COR-L47 (cell line): ENCODE measurements around the gene COPG1.

Experiments
- DNase-seq: peaks from one replicate; lab custom pipeline; 2025; lab: John Stamatoyannopoulos, UW

The COPG1 gene

DNA sequence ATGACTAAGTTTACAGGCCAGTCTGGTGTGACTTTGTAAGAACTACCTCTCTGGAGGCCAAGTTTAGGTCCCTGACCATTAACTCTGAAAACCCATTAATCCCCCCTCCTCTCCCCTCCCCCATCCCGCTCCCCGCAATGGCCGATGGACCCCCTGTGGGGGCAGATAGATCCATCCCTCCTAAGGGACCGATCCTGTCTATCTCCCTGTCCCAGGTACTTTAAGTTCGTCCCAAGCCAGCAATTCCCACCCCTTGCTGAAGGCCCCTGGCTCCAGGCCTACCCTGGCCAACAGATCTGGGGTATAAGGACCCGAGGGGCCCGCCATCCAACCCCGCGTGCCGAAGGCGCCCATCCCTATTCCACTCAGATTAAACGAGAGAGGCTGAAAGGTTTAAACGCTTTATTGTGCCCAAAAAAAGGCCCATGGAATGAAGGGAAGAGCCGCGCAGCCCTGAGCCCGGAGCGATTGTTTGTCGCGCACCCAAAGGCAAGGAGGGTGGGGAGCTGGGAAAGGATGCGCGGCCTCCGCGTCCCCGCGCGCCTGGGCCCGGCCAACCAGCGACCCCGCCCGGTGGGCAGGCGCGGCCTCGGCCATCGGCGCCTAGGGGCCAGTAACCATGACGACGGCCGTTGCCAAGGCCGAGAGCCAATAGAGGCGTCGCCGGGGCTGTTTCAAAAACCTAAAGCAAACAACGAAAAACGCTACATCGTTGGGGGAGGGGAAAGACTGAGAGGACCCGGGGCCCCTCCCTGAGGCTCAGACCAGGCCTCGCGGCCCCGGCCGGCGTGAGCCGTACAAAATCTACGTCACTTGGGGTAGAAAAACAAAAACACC is 65.2 kb downstream of the COPG1 start:
- peak; percentile 100 for DNase-seq

- DNase-seq, result no peak
Measured at GRCh38 chr3:129315223-129315997, 66.0 kb downstream of the COPG1 start.

GRCh38 chr3:129315998-129316247 is 66.5 kb downstream of the COPG1 start:
- no peak for DNase-seq

DNA sequence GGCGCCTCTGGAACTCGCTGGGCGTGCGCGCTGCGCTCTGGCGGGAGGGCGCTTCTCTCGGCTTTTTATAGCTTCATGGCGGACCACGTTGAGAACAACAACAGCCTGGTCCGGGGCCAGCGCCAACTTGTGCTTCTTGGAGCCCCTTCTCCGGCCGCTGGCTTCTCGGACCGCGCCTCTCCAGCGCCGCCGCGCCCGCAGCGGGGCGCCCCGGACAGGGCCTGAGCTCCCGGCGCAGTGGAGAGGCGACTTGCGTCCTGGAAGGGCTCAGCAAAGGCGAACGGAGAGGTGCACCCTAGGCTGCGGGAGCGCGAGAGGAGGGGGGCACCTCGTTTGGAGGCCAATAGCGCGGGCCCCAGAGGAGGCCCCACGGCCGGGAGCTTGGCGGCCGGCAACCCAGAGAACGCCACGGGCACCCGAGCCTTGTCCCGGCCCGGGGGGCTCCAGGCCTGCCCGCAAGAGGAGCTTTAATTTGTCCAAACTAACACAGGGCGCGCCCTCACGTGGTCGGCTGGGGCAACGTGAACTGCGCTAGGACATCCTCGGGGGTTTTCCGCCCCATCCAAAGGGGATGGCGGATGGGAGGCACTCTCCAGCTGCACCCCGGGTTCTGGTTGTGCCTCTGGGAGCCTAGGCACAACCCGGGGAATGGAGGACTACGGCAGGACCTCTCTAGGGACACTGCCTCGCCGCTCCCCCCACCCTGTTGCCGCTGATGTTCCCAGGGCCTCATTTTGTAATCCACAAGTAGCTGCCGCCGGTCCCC is 67.0 kb downstream of the COPG1 start:
- DNase-seq, result peak; percentile 90

DNA sequence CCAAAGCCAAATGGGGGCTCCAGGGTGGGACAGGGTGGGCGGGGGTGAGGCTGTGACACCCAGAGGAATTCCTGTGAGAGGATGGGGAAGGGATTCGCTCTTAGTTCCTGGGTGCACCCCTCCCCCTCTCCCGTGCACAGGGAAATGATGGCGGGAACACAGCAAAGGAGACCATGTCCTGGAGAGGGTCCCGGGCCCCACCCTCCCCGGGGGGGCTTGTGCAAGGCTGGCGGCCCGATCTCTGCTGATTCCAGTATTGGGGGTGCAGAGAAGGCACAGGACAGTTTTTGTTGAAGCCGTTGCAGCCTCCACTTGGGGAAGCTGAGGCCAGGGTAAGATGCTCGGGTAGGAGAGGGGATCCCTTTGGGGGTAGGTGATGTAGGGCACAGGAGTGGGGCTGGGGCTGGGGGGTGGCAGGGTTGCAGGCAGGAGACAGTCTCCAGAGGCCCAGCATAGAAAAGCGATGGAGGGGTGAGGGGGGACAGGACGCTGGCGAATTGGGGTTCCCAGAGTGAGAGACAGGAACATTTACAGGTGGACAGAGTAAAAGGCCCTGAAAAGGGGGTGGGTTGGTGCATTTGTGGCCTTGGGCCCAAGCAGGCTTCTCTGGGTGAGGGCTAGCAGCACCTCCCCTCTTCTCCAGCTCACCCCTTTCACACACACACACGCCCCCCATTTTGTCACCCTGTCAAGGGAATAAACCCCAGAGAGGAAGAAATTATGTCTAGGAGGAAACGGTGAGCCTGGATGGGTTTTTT is 67.8 kb downstream of the COPG1 start:
- no peak for DNase-seq

- no peak for DNase-seq
Measured at GRCh38 chr3:129317848-129318247, 68.4 kb downstream of the COPG1 start.

DNA sequence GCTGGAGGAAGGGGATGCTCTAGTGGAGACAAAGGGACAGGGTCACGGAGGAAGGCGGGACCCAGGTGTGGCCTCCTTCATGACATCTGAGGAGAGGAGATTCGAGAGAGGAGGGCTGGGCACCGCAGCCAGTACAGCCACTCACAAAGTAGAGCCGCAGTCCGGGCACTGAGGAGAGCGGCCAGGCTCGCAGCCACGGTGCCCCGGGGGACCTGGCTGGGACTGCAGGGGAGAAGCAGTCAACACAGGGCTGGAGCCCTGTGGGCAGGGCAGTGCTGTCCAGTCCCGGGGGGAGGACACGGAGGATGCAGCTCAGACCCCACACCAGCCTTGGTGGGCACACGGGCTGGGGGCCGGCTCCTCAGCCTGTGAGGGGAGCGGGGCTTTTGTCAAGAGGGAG is 69.5 kb downstream of the COPG1 start:
- DNase-seq, result no peak

DNA sequence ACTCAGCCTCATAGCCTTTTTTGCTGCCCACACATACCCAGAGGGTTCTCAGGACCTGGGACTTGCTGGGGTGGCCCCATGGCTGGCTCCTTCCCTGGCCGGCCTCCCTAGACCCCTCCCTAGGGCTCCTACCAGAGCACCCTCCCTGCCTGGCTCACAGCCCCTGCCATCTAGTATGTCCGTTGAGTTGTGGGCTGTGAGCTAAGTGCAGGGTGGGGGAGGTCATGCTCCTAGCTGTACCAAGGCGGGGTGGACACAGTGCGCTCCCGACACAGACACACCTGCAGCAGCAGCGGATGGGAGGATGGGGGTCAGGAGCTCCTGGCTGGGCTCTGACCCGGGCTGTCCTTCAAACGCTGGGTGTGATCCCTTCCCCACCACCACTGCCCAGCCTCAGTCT is 70.9 kb downstream of the COPG1 start:
- DNase-seq, result no peak

GRCh38 chr3:129320825-129321487 is 71.5 kb downstream of the COPG1 start:
- no peak for DNase-seq

DNA sequence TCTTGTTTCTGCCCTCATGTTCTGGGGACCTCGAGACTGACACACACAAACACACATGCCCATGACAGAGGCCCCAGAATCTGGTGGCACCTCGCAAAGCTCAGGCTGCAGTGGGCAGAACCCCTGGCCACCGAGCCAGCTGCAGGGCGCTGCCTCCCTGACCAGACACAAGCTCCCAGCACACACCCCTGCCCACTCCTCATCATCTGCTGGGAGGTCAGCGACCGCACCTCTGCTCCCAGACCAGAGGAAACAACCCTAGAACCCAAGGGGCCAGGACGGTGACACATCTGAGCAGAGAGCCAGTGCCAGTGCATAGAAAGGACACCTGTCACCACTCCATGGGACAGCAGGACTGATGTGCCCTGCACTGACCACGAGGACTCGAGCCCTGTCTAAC is 72.5 kb downstream of the COPG1 start:
- DNase-seq, result no peak

DNA sequence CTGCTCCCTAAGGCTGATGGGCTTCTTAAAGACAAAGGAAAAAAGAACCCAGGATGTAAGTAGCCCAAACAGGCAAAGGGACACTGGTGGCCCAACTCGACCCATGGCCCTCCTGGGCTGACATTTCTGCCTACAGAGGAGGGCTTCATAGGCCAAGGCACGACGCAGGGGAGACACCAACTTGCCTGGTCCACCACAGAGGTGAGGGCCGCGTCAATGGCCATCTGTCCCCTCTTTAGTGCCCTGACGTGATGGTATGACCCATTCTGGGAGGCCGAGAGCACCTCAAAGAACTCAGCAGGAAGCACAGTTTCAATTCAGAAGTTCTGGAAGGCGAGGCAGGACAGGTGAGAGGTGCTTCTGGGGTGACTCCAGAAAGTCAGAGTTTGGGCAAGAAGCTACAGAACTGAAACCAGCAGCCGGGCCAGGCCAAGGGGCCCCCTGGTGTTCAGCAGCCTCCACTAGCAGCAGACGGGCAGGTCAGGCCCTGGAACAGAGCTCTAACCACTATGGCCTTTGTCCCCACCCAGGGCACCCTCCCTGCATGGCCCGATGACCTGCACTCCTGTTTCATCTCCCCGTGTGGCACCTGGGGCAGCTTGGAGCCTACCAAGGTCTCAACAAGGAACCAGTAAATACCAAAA is 74.4 kb downstream of the COPG1 start:
- no peak for DNase-seq

- DNase-seq, result no peak
Measured at GRCh38 chr3:129324855-129325254, 75.4 kb downstream of the COPG1 start.

- no peak for DNase-seq
Measured at GRCh38 chr3:129325383-129325782, 76.0 kb downstream of the COPG1 start.

GRCh38 chr3:129326138-129326537 is 76.7 kb downstream of the COPG1 start:
- no peak for DNase-seq

DNA sequence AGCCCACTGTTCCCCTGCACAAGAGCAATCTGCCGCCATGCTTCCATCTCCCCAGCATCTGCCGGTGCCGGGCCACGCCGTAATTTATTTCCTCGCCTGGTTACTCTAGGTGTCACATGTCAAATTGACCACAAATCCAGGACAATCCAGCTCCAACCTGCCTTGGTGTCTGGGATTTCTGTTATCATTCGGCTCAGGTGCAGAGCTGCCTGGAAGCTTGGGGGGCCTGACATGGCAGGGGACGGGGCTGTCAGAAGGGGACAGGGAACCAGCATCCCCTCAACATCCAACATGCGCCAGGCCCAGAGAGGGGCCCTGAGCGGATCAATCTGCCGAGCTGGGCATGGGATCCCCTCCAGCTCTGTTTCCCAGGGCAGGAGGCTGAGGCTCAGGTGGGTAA is 77.2 kb downstream of the COPG1 start:
- DNase-seq, result no peak
